DMS79 treated with DMSO at 0.1 percent for 48 hours (cell line): ENCODE measurements around the gene KAT6B.
"Not testable (repeated sequence)": the region's sequence is repeated elsewhere in the genome, so short reads cannot be mapped to it uniquely, and the experiment has no call there.

ENCODE experiments used
- DNase-seq: peaks from one replicate; lab custom pipeline; 2025; lab: John Stamatoyannopoulos, UW

Gene KAT6B

DNA sequence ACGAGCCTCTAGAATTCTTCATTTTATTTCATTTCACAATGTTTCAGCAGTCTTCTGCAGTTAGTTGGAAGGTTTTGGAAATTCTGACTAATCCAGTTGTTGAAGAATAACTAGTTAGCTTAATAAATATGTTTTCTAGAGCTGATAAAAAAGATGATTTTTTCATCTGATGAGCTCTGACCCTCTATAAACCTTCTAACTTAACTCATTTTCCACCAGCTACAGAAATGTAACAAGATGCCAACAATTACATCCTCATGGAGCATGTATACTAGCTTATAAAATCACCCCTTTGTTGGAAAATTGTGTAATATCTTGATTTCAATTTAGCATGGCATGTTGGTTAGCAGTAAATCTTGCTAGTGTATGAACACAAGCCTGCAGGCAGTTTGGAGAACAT lies 33.1 kb downstream of the KAT6B start:
- no peak for DNase-seq

- DNase-seq = no peak
Measured at GRCh38 chr10:74862625-74863024, 36.2 kb downstream of the KAT6B start.

DNA sequence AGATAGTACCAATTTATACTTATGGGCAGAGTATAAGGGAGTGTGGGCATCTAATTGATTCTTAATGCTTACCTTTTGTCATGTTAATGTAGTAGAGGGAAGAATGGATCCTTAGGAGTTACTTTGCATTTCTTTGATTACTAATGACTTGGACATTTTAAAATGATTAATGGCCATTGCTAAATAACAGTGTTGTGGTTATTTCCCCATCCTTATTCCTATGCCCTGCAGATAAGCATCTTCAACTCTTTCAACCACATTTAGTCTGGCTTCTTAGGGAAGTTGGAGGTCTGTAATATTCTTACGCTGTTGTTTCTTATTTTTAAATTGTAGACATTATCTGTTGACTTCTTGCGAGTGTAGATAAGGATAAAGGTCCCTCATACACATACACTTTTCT lies 37.2 kb downstream of the KAT6B start:
- DNase-seq = no peak

DNA sequence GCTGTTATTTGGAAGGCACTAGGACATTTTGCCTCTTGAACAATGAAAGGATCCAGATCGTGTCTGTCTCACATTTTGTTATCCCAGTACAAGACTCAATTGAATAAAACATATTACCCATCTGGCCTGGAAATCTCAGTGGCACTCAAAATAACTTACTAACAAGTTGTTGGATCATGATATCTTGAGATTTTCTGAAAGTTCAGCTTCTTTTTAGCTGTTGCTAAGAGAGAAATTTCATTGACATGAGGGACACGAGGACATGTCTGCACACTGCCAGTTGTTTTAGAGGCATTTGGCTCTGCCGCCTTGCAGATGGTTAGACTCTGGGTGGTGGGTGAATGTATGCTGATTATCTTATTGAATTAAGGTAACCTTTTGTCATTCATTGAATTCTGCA lies 41.0 kb downstream of the KAT6B start:
- DNase-seq = no peak

- no peak for DNase-seq
Measured at GRCh38 chr10:74868392-74868977, 42.1 kb downstream of the KAT6B start.

GRCh38 chr10:74869635-74870034 lies 43.2 kb downstream of the KAT6B start:
- no peak for DNase-seq

GRCh38 chr10:74870191-74870590 lies 43.8 kb downstream of the KAT6B start:
- DNase-seq = no peak

GRCh38 chr10:74871595-74872382 lies 45.4 kb downstream of the KAT6B start:
- DNase-seq = no peak

DNA sequence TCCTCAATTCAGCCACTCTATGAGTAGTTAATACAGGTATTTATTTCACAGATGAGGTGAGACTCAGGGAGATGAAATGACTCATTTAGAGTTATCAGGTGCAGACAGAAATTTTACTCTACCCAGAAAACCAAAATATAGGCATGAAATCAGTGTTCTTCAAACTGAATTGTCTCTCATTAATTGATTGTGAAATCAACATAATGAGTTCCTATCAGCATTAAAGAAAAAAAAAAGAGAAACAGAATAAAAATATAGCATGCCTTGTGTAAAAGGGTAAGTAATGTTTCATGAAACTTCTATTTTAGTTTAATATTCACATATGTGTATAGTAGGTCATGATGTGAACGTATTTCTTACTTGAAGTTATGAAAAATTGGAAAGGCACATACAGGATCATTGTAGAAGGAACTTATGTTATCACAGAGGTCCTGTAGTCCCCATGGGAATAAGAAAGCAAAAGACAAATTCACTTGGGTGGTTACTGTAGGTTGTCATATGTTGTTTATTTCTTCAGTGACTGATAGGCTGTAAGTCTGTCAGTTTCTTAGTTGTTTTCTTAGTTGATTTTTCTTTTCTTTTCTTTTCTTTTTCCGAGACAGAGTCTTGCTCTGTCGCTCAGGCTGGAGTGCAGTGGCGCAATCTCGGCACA lies 47.5 kb downstream of the KAT6B start:
- DNase-seq = no peak

DNA sequence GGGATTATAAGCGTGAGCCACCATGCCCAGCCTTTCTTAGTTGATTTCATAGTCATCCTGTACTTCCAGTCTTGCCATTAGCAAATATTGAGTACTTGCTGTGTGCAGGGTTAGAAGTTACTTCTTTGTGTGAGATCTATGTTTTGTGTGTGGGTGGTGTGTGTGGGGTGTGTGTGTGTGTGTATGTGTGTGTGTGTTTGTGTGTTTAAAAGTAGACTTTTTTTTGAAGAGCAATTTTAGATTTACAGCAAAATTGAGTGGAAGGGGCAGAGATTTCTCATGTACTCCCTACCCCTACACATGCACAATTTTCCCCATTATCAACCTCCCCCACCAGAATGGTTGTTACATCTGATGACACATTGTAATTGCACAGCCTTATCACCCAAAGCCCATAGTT lies 48.2 kb downstream of the KAT6B start:
- DNase-seq = no peak

DNA sequence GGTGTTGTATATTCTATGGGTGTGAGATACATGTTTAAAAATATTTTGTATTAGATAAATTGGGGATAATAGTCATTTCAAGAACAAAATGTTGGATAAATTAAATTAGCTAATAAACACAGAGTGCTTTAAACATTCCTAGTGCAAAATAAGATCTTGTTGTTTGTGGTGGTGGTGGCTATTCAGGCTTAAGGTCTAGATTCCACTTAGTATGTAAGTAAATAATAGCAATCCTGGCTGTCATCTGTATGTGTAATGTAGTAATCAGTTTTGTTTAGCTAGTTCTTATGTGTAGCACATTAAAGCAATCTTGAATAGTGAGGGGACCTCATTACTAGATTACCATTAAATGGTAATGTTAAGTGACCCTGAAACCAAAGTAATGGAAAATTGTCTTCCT lies 48.7 kb downstream of the KAT6B start:
- DNase-seq = no peak

- peak; percentile 40 for DNase-seq
Measured at GRCh38 chr10:74875966-74876365, 49.6 kb downstream of the KAT6B start.

DNA sequence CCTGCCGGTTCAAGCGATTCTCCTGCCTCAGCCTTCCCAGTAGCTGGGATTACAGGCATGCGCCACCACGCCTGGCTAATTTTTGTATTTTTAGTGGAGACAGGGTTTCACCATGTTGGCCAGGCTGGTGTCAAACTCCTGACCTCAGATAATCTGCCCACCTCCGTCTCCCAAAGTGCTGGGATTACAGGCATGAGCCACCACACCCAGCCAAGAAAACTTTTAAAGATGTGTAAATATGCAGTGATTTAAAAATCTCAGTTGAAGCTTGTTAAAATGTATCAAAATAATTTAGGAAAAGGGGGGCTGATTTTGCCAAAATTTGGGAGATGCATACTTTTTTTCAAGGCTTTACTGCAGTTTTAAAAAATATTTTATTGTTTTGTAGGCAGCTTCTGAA lies 50.7 kb downstream of the KAT6B start:
- DNase-seq = not testable (repeated sequence)

- DNase-seq = no peak
Measured at GRCh38 chr10:74877898-74878297, 51.5 kb downstream of the KAT6B start.

GRCh38 chr10:74880041-74880440 lies 53.6 kb downstream of the KAT6B start:
- DNase-seq = no peak

GRCh38 chr10:74881253-74881884 lies 55.0 kb downstream of the KAT6B start:
- no peak for DNase-seq

GRCh38 chr10:74882427-74882826 lies 56.0 kb downstream of the KAT6B start:
- DNase-seq = no peak

- DNase-seq = no peak
Measured at GRCh38 chr10:74882831-74883230, 56.4 kb downstream of the KAT6B start.

DNA sequence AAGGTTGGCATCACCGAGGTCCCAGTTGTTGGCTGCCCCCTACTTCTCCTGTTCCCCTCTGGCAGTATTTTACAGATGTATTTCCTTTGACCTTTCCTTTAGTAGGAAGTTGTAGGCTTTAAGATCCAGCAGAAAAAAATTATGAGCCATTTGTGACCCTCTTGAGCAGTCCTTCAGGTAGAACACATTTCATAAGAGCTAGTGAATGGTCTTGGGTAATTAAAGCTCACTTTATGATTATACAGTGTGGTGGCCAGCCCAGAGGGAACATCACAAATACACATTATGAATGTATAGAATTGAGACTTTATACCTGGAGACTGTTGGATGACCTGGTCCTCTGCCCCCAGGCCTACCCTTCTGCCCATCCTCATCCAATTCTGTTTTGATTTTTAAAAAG lies 57.0 kb downstream of the KAT6B start:
- peak; percentile 51 for DNase-seq

- no peak for DNase-seq
Measured at GRCh38 chr10:74887614-74888284, 61.3 kb downstream of the KAT6B start.

GRCh38 chr10:74888962-74889661 lies 62.7 kb downstream of the KAT6B start:
- peak; percentile 61 for DNase-seq

DNA sequence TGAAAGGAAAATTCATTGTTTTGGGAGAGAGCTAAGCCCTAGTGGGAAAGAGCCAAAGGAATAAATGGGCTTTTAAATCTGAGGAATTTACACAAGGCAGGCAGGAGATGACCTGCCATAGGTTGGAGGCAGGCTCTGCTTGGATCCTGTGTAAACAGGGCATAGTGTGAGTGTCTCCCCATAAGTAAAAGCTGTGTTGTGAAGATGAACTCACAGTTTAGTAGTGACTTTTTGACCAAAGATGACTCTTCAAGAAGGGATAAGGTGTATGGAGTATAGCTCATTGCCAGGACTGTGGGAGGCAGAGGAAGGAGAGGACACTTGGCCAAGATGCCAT lies 63.2 kb downstream of the KAT6B start:
- no peak for DNase-seq
